Measurements from ENCODE around the gene CACFD1.
A peak's percentile ranks its signal among the peaks of the same experiment; 100 is the strongest.

CACFD1 gene

GRCh38 chr9:133478851-133479711 is 19.3 kb downstream of the CACFD1 start, which contains the start of gene SLC2A6:
SLC2A6 (minus strand) TSS chr9:133479099; CDS start chr9:133479059, 40 bp downstream.
- DNase-seq (ENCODE audit: low read depth in 1 of 2, low spot score in 1 of 2), result peak; percentile 52 to 71

DNA sequence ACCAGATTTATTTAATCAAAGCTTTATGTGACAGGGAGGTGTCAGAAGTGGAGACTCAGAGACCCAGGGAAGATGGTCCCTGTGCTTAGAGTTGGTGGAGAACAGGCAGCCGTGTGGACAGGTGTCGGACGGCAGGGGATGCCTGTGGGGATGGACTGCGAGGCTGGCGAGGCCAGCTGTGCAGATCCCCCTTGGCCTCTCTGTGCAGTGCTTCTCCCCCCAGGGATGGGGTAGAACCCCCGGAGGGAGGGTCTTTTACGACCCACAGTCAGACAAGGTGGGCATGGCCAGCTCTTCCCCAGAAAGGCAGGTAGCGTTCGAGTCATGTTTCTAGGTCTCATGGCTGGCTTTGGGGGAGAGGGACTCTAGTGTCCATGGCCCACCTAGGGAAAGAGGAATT is 23.8 kb downstream of the CACFD1 start:
- DNase-seq (ENCODE audit: low read depth in 1 of 2, low spot score in 1 of 2), result no peak

DNA sequence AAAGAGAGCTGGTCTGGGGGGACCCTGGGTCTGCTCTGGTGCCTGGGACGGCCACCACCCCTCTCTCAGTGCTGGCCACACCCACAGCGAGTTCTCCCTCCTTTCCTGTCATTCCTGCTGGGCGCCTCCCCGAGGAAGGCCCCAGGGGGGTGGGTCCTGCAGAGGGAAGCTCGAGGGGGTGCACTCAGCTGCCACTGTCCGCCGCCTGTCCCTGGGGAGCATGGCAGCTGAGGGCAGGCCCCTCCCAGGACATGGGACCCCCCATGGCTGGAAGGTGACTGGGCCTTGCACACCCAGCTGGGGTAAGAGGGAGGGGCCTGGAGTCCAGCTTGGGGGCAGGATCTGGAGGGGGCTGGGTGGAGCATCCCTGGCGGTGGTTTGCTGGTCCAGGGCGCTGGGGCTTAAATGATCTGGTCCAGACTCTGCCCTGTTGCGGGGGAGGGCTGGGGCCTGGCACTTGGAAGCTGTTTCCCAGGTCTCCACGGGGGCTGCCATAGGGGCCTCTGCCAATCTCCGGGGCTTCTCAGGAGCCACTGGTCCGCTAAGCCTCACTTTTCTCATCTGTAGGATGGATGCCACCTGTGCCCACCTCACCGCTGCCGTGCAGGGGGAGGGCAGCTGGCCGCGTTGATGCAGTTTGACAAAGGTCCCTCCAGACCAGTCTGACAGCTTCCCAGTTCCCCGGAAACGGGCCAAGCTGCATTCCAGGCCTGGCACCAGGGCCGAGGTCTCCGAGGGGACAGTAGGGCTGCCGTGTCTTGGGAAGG is 25.1 kb downstream of the CACFD1 start:
- DNase-seq (ENCODE audit: low read depth in 1 of 2, low spot score in 1 of 2), result no peak

- DNase-seq (ENCODE audit: low read depth in 1 of 2, low spot score in 1 of 2), result no peak
These were observed 25.9 kb downstream of the CACFD1 start for GRCh38 chr9:133485531-133486260.

- DNase-seq (ENCODE audit: low read depth in 1 of 2, low spot score in 1 of 2), result no peak
These were observed 27.6 kb downstream of the CACFD1 start for GRCh38 chr9:133487331-133487725.

- no peak for DNase-seq (ENCODE audit: low read depth in 1 of 2, low spot score in 1 of 2)
These were observed 29.0 kb downstream of the CACFD1 start for GRCh38 chr9:133488686-133489252.

GRCh38 chr9:133489253-133490190 is 29.7 kb downstream of the CACFD1 start:
- DNase-seq (ENCODE audit: low read depth in 1 of 2, low spot score in 1 of 2), result no peak

DNA sequence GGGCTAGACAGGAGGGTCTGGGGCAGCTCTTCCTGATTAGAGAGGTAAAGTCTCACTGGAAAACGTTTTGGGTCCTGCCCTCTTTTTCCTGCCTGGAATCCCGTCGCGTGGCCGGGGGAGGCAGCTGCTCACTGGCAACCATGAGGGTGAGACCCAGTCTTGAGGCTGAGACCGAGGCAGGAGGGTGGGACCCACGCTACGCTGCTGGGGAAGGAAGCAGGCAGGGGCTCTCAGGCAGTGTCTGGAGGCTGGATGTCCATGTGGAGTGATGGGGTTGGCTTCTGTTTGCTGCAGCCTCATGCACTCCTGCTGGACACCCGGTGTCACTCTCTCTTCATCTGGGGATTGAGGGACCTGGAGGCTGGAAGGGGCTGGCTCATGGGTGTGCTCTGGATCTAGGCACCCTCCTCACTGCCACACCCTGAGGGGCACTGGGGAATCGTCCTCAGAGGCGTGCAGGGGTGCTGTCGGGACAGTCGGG is 30.5 kb downstream of the CACFD1 start:
- no peak for DNase-seq (ENCODE audit: low read depth in 1 of 2, low spot score in 1 of 2)

DNA sequence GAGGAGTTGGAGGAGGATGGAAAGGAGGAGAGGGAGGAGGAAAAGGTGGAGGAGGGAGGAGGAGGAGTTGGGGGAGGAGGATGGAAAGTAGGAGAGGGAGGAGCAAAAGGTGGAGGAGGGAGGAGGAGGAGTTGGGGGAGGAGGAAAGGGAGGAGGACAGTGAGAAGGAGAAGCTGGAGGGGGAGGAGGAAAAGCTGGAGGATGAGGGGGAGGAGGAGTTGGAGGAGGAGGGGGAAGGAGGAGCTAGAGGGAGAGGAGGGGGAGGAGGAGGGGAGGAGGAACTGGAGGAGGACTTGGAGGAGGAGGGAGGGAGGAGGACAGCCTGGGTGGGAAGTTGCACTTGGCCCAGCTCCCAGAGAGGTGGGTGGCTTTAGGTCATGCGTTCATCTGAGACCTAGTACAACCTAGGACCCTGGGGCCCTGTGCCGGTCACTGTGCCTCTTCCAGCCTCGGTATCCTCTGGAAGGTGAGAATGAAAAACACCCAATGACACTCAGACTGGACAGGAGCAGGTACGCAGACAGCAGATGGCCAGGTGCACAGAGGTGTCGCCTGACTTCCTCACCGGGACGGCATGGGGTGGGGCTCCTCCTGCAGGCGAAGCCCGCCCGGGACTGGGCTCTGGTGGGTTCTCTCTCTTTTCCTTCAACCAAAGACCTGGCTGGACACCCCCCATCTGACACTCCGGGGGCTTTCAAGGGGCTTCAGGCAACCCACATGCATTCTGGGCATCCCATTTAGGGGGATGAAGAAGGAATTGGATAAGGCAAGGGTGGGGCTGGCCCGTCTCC is 31.3 kb downstream of the CACFD1 start:
- DNase-seq (ENCODE audit: low read depth in 1 of 2, low spot score in 1 of 2), result no peak

DNA sequence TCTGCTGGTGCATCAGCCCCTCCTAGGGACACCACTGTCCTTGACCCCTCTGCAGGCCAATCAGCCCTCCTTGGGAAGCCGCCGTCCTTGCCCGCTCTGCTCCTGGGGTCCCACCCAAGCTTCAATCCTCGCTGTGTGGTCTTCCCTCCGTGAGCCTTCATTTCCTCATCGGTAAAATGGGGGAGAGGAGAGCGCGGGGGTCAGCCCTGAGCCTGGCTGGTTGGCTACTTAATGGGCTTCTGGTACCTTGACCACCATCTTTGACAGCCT is 31.8 kb downstream of the CACFD1 start:
- no peak for DNase-seq (ENCODE audit: low read depth in 1 of 2, low spot score in 1 of 2)

GRCh38 chr9:133492061-133493021 is 32.6 kb downstream of the CACFD1 start:
- no peak for DNase-seq (ENCODE audit: low read depth in 1 of 2, low spot score in 1 of 2)

DNA sequence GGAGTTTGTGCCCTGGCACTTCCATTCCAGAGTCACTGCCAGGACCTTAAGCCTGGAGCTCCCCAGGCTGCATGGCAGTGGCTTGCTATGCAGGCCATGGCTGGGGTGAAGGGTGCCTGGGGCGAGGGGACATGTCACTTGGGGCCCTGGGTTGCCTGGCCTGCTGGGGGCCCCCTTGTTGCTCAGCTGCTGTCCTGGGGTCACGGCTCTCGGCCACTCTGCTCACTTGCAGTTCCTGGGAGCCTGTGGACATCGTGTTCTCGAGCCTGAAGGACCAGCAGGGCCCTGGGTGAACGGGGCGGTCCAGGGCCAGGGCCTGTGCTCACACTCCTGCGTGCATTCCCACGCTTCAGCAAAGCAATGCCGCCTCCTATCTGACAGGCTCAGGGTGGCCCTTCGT is 33.6 kb downstream of the CACFD1 start:
- no peak for DNase-seq (ENCODE audit: low read depth in 1 of 2, low spot score in 1 of 2)

- DNase-seq (ENCODE audit: low read depth in 1 of 2, low spot score in 1 of 2), result no peak
These were observed 34.2 kb downstream of the CACFD1 start for GRCh38 chr9:133493845-133494540.

GRCh38 chr9:133494636-133495326 is 35.0 kb downstream of the CACFD1 start:
- no peak for DNase-seq (ENCODE audit: low read depth in 1 of 2, low spot score in 1 of 2)

DNA sequence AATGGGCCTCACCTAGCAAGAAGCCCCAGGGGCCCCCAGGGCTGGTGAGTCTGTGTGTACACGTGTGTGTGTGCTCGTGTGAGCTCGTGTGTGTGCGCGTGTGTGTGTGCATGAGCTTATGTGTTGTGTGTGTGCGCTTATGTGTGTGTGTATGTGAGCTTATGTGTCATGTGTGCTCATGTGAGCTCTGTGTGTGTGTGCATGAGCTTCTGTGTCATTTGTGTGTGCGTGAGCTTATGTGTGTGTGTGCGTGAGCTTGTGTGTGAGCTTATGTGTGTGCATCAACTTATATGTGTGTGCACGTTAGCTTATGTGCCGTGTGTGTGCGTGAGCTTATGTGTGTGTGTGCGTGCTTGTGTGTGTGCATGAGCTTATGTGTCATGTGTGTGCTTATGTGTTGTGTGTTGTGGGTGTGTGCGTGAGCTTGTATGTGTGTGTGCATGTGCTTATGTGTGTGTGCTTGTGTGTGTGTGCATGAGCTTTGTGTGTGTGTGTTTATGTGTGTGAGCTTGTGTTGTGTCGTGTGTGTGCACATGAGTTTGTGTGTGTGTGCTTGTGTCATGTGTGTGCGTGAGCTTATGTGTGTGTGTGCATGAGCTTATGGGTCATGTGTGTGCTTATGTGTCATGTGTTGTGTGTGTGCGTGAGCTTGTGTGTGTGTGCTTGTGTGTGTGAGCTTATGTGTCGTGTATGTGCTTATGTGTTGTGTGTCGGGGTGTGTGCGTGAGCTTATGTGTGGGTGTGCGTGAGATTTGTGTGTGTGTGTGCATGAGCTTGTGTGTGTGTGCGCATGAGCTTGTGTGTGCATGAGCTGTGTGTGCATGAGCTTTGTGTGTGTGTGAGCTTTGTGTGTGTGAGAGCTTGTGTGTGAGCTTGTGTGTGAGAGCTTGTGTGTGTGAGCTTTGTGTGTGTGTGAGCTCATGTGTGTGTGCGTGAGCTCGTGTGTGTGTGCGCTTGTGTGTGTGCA is 35.8 kb downstream of the CACFD1 start:
- no peak for DNase-seq (ENCODE audit: low read depth in 1 of 2, low spot score in 1 of 2)
